HG03442 (cell line): Measurements from ENCODE around the gene FNDC7.
"Not testable (repeated sequence)": the region's sequence is repeated elsewhere in the genome, so short reads cannot be mapped to it uniquely, and the experiment has no call there.

Experiments
- ATAC-seq: cut with Tn5 transposase; IDR thresholded peaks from one replicate; pipeline ENCODE4 v1.9.1; 2021; ENCODE audit warnings: mild to moderate bottlenecking, moderate library complexity; ENCODE audit not compliant: unreplicated experiment

FNDC7 gene

GRCh38 chr1:108712606-108713150 is at the start of gene FNDC7:
Gene FNDC7, plus strand, starts transcription at chr1:108712908. Its CDS starts 26 bp downstream, at chr1:108712934.
- ATAC-seq = no peak

GRCh38 chr1:108663074-108663473 is 49.6 kb upstream of the FNDC7 start:
- no peak for ATAC-seq

- no peak for ATAC-seq
These were observed 48.2 kb upstream of the FNDC7 start for GRCh38 chr1:108664481-108664880.

GRCh38 chr1:108665067-108665466 is 47.6 kb upstream of the FNDC7 start:
- ATAC-seq = no peak

- no peak for ATAC-seq
These were observed 46.9 kb upstream of the FNDC7 start for GRCh38 chr1:108665771-108666170.

DNA sequence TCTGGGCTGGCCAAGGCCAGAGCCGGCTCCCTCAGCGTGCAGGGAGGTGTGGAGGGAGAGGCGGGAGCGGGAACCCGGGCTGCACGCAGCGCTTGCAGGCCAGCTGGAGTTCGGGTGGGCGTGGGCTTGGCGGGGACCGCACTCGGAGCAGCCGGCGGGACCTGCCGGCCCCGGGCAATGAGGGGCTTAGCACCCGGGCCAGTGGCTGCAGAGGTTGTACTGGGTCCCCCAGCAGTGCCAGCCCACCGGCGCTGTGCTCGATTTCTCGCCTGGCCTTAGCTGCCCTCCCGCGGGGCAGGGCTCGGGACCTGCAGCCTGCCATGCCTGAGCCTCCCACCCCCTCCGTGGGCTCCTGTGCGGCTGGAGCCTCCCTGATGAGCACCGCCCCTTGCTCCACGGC is 45.3 kb upstream of the FNDC7 start:
- ATAC-seq = not testable (repeated sequence)

DNA sequence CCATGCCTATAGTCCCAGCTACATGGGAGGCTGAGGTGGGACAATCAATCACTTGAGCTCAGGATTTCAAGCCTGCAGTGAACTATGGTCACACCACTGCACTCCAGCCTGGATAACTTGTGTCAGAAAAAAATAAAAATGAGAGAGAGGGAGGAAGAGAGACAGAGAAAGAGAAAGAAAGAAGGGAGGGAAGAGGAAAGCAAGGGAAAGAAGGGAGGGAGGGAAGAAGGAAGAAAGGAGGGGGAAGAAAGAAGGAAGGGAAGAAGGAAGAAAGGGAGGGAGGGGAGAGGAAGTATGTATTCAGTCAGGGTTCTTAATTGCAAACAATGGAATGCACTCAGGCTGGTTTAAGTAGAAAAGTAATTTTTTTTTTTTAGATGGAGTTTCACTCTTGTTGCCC is 43.9 kb upstream of the FNDC7 start:
- ATAC-seq = no peak

GRCh38 chr1:108669679-108670078 is 43.0 kb upstream of the FNDC7 start:
- ATAC-seq = no peak

DNA sequence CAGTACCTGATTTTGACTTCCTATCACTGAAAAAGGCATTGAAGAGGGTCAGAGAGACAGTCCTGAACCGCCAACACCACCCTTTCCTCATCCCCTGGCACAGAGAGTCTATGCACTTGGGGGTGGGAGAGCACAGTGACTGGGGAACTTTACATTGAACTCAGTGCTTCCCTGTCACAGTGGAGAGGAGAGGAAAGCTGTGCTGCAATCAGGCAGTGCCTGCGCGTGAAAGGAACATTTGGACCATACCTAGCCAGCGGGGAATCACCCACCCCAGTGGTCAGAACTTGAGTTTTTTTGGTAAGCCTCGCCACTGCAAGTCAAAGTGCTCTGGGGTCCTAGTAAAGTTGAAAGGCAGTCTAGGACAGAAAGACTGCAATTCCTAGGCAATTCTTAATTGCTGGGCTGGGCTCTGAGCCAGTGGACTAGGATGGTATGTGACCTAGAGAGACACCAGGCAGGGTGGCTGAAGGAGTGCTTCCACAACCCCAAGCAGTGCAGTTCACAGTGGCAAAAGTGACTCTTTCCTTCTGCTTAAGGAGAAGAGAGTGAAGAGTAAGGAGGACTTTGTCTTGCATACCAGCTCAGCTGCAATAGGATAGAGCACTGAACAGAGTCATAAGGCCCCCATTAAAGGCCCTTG is 42.5 kb upstream of the FNDC7 start:
- no peak for ATAC-seq

DNA sequence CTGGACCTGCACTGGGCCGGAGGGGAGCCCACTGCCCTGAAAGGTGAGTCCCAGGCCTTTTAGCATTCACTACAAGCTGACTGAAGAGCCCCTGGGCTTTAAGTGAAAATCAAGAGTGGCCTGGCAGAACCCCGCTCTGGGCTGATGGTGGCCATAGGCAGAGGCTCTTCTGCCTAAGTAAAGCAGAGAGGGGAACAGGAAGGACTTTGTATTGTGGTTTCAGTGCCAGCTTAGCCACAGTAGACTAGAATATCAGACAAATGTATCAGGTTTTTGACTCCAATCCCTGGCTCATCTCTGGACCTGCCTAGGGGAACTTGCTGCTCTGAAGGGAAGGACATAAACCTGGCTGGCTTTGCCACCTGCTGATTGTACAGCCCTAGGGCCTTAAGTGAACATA is 41.6 kb upstream of the FNDC7 start:
- ATAC-seq = no peak

GRCh38 chr1:108678706-108679105 is 34.0 kb upstream of the FNDC7 start:
- no peak for ATAC-seq

DNA sequence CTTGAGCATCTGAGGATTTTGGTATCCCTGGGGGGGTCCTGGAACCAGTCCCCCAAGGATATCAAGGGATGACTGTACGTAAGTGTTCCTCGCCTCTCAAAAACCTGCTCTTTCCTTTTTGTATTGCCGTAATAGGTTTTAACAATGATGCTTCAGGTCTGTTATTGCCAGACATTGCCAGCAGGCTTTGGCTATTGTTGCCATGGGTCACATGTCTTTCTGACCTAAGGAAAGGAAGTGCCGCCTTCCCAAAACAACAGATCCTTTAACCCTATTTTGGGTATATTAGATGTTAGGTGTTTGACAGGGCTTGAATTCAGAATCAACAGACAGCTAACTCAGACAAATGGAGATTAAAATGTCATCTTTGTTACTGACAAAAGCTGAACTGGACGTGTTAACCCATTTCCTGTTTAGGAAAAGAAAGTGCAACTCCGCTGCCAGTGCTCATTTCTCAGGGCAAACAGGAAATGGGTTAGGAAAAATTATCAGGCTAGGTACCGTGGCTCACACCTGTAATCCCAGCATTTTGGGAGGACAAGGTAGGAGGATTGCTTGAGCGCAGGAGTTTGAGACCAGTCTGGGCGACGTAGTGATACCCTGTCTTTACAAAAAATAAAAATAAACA is 33.0 kb upstream of the FNDC7 start:
- ATAC-seq = no peak

GRCh38 chr1:108681701-108682100 is 31.0 kb upstream of the FNDC7 start:
- not testable (repeated sequence) for ATAC-seq

DNA sequence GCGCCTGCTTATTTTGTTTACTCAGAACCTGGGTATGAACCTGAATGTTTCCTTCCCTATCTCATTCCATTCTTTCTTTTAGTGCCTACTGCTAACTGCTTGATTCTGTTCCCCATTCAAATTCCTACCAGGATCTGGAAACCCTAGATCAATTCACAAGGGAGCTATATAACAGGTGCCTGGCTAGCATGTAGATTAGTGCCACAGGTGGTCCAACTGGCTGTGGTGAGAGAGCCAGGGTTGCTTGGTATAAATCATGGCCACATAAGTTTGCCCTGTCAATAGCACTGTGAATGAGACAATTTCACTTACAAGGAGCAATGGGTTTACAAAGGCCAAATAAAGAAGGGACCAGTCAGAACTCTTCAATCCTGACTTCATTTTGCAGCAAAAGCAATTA is 27.2 kb upstream of the FNDC7 start:
- ATAC-seq = no peak

DNA sequence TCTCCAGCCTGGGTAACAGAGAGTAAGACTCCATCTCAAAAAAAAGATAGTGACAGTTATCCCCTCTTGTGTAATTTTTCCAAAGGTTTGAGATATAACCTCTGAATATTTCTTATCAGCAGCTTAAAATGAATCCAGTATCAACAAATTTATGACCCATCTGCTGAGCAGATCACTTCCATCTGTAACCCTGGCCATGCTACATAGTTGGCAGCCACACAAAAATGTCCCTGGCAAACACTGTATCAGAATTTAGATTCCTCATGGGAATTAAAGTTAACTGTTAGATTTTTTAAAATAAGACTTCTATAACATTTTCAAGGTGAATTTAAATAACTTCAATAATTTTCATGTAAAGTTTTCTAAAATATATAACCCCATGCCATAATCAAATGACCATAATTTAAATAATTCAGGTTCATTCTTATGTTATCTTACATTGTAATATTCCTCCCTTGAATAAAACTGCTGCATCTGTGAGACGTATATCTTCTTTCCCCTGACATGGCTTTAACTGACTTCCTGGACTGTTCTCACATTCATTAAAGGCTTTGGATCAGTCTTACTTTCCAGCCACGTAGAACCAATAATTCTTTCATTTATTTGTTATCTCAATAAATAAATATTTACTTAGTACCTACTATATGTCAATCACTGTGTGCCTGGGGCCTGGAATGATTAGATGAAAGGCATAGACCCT is 25.9 kb upstream of the FNDC7 start:
- ATAC-seq = no peak

- ATAC-seq = peak; percentile 2
These were observed 21.4 kb upstream of the FNDC7 start for GRCh38 chr1:108691128-108691941.

DNA sequence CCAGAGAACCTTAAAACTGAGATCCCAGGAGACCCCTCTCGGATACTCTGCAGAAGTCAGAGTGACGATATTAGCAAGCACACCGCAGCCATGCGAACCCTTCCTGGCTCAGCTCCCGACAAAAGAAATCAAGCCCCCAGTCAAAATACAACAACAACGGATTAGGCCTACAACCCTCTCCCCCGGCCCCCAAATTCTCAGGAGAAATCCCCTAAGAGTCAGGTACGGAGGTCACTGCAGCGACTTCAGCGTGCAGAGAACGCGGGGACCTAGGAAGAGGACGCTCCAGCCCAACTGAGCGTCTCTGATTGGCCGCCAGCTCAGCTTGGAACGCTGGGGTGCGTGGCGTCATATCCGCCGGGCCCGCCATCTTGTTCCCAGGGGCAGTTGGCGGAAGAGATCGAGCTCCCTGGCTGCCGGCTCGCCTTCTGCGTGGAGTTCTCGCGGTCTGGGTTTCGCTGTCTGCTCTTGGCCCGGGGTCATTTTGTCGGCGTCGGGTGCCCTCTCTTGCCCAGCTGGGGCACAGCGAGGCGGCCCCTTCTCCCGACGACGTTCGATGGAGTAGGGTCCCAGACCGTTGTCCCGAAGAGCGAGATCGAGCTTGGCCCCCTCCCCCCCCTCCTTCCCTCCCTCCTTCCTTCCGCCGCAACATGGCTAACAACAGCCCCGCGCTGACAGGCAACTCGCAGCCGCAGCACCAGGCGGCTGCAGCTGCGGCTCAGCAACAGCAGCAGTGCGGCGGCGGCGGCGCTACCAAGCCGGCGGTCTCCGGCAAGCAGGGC is 20.6 kb upstream of the FNDC7 start, which contains the start of gene PRPF38B:
Gene PRPF38B (plus strand): TSS at position 369 of the 782 bp plus-strand sequence. CDS start 282 bp downstream, at position 651.
- peak; percentile 91 for ATAC-seq

- peak; percentile 58 for ATAC-seq
These were observed 19.7 kb upstream of the FNDC7 start for GRCh38 chr1:108692724-108693655.

DNA sequence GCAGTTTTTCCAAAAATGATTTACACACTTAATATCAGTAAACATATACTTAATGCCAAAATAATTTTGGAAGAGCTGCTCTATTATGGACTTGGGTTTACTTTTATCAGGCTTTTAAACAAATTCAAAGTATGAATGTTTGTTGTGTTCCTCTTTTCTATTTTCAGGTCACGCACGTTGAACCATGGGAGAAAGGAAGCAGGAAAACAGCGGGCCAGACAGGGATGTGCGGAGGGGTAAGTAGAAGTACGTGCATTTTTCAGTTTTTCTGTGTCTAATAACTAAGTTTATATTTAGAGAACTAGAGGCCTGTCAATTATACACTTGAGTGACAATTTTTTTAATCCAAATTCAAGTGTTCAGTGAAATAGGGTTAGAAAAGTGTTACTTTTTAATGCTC is 17.2 kb upstream of the FNDC7 start:
- ATAC-seq = no peak
